Measurements from ENCODE around the gene ACP7. TPM values are rescaled to one million over a fixed set of nuclear protein-coding genes. Genes with fewer than 3 reads are reported as not detected.
A peak's percentile ranks its signal among the peaks of the same experiment; 100 is the strongest.

ACP7 gene
- total RNA-seq, 2 donors from 2014 or later = not detected

DNA sequence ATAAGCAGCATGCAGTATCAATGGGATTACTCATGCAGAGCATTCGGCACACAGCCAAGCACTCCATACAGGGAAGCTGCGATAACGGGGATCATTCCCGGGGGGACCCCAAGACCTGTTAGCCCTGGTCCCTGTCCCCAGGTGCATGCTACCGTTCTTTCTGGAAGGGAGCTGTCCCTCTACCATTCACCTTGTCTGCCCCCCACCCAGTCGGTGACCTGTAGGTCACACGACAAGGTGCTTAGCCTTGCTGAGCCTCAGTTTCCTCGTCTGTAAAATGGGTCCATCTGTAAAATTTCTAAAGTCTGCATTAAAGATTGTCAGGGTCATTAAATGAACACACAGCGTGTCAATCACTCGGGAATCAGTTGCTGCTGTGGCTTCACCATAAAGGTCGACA lies 6.8 kb upstream of the ACP7 start:
- Histone ChIP-seq H3K4me1 (ENCODE audit: control insufficient read depth in 1 of 2, low read depth in 2 of 2) (no peaks in the 10 kb centered on the region), H3K36me3 (no peaks in the 10 kb centered on the region), H3K9me3 (no peaks in the 10 kb centered on the region), H3K4me3 (no peak overlapping the region), H3K27me3 (replicated peaks; ENCODE audit: insufficient read depth) (no peaks in the 10 kb centered on the region), H3K27ac (no peak overlapping the region)
- no peak for ATAC-seq (ENCODE audit: insufficient number of reproducible peaks, low FRiP score, low read depth)
- TF ChIP-seq, protein P1, sequence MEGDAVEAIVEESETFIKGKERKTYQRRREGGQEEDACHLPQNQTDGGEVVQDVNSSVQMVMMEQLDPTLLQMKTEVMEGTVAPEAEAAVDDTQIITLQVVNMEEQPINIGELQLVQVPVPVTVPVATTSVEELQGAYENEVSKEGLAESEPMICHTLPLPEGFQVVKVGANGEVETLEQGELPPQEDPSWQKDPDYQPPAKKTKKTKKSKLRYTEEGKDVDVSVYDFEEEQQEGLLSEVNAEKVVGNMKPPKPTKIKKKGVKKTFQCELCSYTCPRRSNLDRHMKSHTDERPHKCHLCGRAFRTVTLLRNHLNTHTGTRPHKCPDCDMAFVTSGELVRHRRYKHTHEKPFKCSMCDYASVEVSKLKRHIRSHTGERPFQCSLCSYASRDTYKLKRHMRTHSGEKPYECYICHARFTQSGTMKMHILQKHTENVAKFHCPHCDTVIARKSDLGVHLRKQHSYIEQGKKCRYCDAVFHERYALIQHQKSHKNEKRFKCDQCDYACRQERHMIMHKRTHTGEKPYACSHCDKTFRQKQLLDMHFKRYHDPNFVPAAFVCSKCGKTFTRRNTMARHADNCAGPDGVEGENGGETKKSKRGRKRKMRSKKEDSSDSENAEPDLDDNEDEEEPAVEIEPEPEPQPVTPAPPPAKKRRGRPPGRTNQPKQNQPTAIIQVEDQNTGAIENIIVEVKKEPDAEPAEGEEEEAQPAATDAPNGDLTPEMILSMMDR (IDR thresholded peaks at IDR 0.05) = no peak
- no peak for DNase-seq (ENCODE audit: low spot score)

DNA sequence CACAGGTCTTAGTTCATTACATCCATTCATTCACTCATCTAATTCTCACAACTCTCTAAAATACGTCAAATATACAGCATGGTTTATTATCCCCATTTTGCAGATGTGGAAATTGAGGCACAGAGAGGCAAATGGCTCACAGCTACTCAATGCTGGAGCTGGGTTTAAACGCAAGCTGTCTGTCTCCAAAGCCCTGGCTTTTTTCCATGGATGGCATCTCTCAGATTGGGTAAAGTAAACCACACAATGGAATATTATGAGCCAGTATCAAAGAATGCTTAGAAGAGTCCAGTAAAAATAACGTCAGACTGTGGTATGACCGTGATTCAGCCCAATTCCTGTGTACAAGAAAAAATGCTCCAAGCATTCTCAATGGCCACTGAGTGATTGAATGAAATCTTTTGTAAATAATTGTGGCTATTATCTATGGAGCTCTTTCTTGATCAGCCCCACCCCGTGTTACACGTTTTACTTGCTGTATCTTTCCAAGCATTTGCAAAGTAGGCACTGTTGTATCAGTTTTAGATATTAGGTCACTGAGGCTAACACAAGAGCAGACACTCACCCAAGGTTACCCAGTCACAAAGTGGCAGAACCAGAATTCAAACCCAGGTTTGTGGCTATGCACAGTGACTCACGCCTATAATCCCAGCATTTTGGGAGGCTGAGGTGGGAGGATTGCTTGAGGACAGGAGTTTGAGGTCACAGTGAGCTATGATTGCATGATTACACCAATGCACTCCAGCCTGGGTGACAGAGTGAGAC lies 5.5 kb upstream of the ACP7 start:
- no peak for ATAC-seq (ENCODE audit: insufficient number of reproducible peaks, low FRiP score, low read depth)
- peaks cover 4 to 7% of the 10 kb centered on the region in 2 donors for H3K4me1 ChIP-seq (ENCODE audit: control insufficient read depth in 1 of 2, low read depth in 2 of 2)
- H3K36me3 ChIP-seq = no peaks in the 10 kb centered on the region
- no peak overlapping the region for H3K4me3 ChIP-seq
- DNase-seq (ENCODE audit: low spot score) = no peak
- no peaks in the 10 kb centered on the region for H3K27me3 ChIP-seq (replicated peaks; ENCODE audit: insufficient read depth)
- H3K27ac ChIP-seq = no peak overlapping the region
- TF ChIP-seq, protein P1 (IDR thresholded peaks at IDR 0.05) = no peak
- no peaks in the 10 kb centered on the region for H3K9me3 ChIP-seq

DNA sequence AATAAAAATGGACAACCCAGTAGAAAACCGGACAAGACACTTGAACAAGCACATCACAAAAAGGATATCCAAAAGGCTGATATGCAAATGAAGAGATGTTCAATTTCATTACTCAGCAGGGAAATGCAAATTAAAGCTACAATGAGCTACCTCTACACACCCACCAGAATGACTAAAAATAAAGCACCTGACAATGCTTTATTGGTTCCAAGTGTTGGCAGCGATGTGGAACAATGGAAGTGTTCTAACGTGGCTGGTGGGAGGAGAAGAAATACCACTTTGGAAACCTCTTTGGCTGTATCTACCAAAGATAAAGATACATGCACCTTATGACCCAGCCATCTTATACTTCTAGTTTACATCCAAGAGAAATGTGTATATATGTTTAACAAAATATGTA lies 3.7 kb upstream of the ACP7 start:
- peaks cover 7 to 10% of the 10 kb centered on the region in 2 donors for H3K4me1 ChIP-seq (ENCODE audit: control insufficient read depth in 1 of 2, low read depth in 2 of 2)
- TF ChIP-seq, protein P1 (IDR thresholded peaks at IDR 0.05) = no peak
- ATAC-seq (ENCODE audit: insufficient number of reproducible peaks, low FRiP score, low read depth) = no peak
- no peaks in the 10 kb centered on the region for H3K27me3 ChIP-seq (replicated peaks; ENCODE audit: insufficient read depth)
- no peaks in the 10 kb centered on the region for H3K9me3 ChIP-seq
- H3K36me3 ChIP-seq = no peaks in the 10 kb centered on the region
- no peak for DNase-seq (ENCODE audit: low spot score)
- no peak overlapping the region for H3K4me3 ChIP-seq
- no peak overlapping the region for H3K27ac ChIP-seq

DNA sequence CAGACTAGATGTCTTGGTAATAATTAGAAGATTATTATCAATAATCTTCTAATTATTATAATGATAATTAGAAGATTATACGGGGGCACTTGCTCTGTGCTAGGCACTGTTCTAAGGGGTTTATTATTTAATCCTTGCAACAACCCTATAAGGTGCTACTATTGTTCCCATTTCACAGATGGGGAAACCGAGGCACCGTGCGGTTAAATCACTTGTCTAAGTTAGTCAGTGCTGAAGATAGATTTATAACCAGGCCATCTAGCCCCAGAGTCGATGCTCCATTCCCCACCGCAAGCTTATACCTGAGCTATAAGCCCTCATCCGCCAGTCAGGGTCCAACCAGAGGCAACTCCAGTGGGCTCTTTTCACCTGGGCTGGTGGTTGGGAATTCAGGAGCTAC lies 2.0 kb upstream of the ACP7 start:
- TF ChIP-seq, protein P1 (IDR thresholded peaks at IDR 0.05) = no peak
- no peak overlapping the region for H3K27ac ChIP-seq
- peaks cover 7 to 10% of the 10 kb centered on the region in 2 donors for H3K4me1 ChIP-seq (ENCODE audit: control insufficient read depth in 1 of 2, low read depth in 2 of 2)
- no peaks in the 10 kb centered on the region for H3K27me3 ChIP-seq (replicated peaks; ENCODE audit: insufficient read depth)
- H3K36me3 ChIP-seq = no peaks in the 10 kb centered on the region
- ATAC-seq (ENCODE audit: insufficient number of reproducible peaks, low FRiP score, low read depth) (no peak), DNase-seq (ENCODE audit: low spot score) (no peak)
- no peak overlapping the region for H3K4me3 ChIP-seq
- no peaks in the 10 kb centered on the region for H3K9me3 ChIP-seq

DNA sequence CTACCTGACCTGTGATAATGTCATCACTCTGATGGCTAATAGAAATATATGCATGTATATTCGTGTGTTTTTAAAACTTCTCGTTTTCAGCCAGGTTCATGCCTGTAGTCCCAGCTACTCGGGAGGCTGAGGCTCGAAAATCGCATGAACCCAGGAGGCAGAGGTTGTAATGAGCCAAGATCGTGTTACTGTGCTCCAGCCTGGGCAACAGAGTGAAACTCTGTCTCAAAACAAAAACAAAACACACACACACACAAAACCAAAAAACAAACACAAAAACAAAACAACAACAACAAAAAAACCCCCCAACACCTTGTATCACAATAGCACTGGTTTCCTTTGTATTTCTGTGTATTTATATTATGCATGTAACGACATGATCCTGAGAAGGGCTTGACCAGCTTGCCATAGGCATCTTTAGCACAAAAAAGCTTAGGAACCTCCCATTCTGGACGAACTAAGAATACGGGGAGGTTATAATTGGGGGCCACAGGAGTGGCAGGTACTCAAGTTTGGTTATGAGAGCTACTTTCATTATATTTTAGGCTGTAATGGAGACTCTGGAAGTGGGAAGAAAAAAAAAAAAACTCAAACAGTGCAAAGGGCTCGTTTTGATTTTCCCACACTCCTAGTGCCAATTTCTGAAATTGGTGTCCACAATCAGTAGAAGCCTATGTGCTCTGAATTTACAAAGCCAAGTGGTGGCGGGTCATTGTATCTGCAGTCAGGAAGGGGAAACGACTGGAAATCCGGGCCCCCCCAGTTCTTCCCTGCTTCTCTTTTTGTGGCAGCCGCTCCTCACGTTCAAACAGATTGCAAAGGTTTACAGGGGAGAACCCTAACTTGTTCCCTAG lies 1.2 kb upstream of the ACP7 start:
- H3K27me3 ChIP-seq (replicated peaks; ENCODE audit: insufficient read depth) = no peaks in the 10 kb centered on the region
- H3K9me3 ChIP-seq = no peaks in the 10 kb centered on the region
- DNase-seq (ENCODE audit: low spot score) (no peak), ATAC-seq (ENCODE audit: insufficient number of reproducible peaks, low FRiP score, low read depth) (no peak)
- H3K4me1 ChIP-seq (ENCODE audit: control insufficient read depth in 1 of 2, low read depth in 2 of 2) = peaks cover 7 to 10% of the 10 kb centered on the region in 2 donors
- TF ChIP-seq, protein P1 (IDR thresholded peaks at IDR 0.05) = no peak
- H3K27ac ChIP-seq = no peak overlapping the region
- no peaks in the 10 kb centered on the region for H3K36me3 ChIP-seq
- H3K4me3 ChIP-seq = peak overlapping the region; percentile 13
